HG02588 (cell line): Measurements from ENCODE around the gene EVX2.

Source experiments
- ATAC-seq: cut with Tn5 transposase; IDR thresholded peaks from one replicate; pipeline ENCODE4 v1.9.1; 2021; ENCODE audit warnings: mild to moderate bottlenecking, moderate library complexity; ENCODE audit not compliant: unreplicated experiment

Gene EVX2

DNA sequence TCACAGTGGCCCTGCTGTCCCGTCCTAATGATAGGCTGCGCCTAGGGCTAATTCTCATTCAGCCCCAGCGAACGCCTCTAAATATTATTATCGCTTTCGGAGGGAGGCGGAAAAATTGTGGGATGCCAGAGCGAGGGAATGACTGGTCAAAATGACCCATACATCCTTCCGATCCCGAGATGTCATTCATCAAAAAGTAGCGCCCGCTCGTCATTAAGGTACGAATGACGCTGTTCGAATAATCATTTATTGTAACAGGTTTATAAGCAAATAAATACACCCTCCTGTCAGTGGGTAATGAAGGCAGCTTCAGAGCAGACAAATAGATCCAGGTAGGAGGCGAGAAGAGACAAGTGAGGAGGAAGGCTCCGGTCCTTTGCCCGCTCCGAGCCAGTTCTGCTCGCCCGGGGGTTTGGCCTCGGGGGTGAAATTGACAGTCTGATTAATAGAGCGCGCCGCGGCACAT lies at the start of gene EVX2:
Gene EVX2, minus strand, starts transcription at position 167 of the 466 bp plus-strand sequence. CDS start 186 bp downstream, outside the sequence.
- ATAC-seq = no peak

DNA sequence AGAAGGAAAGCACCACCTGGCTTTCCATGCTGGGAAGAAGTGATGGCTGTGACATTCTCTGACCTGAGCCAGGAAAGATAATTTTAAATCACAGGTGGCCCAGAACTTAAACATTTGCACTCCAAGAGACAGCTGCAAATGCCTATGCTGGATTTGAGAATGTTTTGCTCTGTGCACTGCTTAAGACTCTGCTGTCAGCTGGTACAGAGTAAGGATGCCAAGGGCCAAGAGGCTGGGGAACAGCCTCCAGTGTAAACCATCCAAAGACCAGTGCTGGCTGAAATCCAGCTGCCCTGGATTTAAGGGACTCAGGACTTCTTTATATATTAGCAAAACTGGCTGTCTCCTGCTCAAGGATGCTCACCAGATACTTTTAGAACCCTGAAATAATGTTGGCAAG lies 49.6 kb upstream of the EVX2 start:
- ATAC-seq = no peak

DNA sequence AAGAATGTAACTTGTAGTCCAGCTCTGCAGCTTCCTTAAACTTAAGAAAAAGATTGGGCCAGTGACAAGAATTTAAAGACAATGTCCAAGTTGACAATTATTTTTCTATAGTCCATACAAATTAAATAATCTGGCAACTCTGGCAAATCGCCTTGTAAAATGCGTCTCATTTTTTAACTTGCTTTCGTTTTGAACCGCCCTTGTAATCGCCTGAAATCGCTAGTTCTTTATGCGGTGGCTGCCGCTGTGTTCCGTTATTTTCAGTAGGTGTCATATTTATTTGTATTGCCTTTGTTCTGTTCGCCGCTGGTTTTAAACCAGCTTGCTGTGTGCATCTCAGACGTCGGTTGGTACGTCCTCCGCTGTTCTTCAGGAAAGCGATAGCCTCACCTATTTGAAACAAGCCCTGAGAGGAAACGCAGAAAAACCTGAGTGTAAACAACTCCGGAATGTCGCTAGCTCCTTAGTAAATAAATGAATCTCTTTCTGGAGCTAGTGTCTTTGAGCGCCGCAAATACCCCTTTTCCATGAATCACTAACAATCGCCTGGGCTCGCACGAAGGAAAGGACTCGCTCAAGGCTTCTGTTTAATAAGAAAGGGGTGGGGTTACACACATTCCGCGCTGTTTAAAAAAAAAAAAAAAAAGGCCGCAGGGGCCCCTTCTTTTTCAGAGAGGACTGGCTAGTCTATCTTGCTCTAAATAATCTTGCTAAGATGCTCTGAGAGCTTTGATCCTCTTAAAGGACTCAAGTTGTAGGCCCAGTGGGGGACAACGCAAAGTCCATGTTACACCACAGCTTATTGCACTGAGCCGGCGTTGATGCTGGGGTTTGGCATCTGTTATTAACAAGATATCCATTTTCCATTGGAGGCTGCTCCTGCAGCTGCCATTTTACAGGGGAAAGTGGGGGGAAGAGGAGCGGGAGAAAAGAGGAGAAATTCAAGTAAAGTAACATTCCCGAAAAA lies 48.7 kb upstream of the EVX2 start:
- no peak for ATAC-seq

DNA sequence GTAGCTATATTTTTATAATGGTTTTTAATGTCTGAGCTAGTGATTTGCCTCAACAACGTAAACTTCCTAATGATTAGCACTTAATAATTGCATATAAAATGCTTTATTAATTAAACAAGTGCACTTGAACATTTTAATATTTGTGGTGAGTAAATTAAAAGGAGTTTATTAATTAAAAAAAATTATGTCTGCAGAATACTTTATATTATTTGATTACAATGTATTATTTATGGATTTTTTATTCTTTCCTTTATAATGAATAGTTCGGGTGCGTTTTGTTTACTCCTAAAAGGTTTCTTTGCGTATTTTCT lies 48.0 kb upstream of the EVX2 start:
- ATAC-seq = no peak

DNA sequence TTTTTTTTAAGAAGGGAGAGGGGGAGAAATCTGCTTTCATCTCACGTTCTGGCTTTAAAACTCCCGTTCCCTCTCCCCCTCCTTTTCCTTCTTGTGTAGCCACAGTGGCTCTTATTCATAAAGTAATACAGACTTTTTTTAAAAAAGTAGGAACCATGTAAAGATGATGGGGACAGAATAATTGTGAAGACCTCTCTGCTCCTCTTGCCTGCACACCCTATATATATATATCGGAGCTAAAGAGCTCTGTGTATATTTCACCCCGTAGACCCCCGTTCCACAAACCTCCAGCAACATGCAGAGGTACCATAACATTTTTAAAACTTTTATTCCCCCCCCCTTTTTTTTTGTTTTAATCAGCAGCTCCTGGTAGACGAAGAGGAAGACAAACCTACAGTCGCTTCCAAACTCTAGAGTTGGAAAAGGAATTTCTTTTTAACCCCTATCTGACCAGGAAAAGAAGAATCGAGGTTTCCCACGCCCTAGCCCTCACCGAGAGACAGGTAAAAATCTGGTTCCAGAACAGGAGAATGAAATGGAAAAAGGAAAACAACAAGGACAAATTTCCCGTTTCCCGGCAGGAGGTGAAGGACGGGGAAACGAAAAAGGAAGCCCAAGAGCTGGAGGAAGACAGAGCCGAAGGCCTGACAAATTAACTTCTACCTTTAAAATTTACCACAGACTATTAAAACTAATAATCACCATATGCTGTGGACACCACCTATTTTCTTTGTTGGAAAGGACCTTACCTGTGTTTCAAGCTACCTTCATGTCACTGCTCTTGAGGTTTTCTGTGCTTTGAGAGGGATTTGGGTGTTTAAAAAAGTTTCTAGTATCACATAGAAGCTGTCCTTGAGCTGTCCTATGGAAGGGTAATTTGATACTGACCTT lies 47.4 kb upstream of the EVX2 start:
- ATAC-seq = no peak

DNA sequence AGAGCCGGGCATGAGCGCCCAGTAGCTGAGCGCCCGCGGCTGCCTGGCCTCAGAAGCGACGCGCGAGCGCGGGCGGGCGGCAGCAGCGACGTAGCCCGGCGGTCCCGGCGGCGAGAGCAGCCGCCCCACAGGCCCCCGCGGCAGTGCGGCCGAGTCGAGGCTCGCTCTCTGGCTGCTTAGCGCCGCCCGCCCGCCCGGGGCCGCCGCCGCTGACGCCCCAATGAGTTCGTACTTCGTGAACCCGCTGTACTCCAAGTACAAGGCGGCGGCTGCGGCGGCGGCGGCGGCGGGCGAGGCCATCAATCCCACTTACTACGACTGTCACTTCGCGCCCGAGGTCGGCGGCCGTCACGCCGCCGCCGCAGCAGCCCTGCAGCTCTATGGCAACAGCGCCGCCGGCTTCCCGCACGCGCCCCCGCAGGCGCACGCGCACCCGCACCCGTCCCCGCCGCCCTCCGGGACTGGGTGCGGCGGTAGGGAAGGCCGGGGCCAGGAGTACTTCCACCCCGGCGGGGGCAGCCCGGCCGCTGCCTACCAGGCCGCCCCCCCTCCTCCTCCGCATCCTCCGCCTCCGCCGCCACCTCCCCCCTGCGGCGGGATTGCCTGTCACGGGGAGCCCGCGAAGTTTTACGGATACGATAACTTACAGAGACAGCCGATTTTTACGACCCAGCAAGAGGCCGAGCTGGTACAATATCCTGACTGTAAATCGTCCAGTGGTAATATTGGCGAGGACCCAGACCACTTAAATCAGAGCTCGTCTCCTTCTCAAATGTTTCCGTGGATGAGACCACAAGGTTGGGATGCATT lies 46.6 kb upstream of the EVX2 start:
- no peak for ATAC-seq

DNA sequence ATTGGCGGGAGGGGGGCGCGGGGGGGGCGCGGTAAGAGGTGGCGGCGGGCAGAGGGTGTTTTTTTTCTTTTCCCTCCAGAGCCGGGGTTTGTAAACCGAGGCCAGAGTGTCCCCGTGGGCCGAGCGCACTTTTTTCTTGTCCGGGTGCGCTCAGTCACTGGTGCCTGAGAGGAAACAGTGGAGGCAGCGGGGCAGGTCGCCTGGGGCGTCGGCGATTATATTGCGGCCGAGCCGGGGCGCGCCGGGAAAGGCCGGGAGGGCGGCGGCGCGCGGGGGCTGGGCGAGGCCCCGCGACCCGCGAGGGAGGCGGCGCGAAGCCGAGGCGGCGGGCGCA lies 46.0 kb upstream of the EVX2 start:
- ATAC-seq = no peak

DNA sequence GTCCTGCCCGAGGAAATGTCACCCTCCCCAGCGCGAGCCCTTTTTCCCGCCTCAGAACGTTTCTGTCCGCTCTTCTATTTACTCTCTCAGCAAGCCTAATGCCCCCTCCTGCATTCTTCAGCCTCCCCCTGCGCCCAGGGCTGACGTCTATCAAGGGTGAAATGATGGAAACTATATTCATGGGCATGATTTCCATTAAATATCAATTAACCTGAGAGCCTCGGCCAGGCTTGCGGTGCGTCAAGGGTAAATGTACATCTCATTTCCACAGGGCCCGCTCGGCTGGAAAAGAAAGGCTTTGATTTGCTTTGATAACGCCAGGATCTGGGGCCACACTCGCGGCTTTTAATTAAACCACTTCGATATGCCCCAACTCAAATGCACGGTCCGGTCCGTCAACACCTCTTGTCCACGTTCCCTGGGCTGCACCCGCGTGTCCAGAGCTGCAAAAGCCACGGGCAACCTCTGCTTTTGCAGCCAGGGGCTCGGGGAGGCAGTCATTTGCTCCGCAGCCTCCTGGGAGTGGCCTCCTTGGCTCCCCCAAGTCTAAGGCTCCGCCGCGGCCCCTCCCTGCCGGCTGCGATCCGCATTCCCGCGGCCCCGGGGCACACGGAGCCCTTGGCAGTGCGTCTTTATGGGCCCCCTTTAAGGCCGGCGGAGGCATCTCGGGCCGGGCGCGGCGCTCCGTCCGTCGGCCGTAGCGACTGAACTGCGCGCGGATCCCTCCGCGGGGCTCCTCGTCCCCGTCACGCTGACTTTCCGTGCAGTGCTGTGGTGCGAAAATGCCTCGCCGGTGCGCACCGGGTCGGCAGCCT lies 45.4 kb upstream of the EVX2 start, which contains the start of gene HOXD8:
Gene HOXD8, plus strand, starts transcription at position 724 of the 815 bp plus-strand sequence. CDS start 662 bp downstream, outside the sequence.
- no peak for ATAC-seq

DNA sequence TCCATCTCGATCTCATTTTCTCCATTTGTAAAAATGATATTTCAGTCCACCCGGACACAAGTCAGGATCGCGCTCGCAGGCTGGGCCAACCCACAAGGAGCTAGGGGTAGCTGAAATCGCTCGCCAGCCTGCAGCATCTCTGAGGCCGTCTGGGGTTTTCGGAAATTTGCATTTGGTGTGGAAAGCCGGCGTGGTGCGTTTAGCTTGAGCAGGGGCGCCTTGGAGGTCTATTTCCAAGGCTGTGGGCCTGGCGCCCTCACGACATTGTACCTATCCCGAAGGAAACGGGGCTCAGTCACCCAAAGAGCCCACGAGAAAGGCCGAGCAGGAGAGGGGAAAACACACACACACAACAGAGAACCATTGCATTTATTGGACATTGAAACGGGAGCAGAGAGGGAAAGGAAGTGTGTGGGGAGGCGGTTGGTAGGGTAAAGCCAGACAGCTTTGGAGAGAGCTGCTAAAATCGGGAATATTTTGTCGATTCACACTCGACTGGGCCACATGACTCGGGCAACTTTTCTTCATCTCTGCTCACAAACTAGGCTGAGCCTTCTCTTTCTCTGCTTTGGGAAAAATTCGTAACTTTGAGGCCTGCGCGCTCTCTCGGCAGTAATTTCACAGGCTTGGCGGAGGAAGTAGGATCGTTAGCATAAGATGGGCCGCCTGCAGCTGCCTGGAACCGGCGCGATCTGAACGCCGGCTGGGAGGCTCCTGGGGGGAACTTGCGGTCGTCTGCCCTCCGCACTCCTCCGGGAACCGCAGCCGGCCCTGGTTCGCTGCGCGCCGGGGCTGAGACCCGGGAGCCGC lies 44.6 kb upstream of the EVX2 start:
- no peak for ATAC-seq

DNA sequence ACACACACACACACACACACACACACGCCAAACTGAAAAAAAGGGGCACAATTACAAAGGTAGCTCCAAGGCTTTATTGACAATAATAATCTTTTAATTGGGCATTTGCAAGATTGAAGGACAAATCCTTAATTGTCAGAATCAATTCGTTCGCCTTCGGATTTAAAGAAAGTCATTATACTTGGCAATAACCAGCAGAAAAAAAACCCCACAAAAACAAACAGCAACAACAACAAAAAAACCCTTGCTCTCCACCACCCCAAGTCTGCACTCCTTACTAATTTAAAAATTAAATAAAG lies 44.0 kb upstream of the EVX2 start:
- no peak for ATAC-seq

DNA sequence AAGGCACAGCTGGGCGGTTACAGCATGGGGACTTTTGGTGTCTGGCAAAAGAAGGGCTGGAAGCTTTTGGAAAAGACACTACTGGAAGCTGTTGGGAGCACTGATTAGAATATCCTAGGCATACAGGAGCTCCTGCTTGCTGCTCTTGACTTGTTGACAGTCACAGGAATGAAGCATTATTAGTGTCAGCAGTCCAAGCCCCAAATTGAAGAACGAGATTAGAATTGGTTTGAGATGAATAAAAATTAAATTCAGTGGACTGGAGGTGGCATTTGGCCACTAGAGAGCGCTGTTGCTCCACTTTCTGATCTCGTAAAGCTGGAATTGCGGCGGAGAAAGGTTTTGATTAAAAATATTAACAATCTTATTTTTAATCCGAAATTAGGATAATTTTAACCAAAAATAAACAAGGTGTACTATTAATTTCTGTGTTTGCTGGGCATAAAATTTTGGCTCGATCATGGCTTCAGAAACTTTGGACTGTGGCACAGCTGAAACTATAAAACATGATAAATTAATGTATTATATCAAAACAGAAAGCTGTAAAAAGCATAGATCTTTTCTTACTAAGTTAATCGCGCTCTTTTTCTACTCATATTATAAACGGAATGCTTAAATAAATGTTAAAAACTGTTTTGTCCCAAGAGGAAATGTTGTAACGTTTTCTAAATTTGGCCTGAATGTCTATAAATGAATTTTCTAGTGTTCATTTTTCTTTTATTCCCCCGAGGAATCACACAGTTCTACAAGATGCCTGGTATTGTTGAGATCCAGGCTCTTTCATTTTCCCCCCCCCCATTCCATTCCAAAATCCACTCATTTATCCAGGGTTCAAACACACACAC lies 43.4 kb upstream of the EVX2 start:
- no peak for ATAC-seq

DNA sequence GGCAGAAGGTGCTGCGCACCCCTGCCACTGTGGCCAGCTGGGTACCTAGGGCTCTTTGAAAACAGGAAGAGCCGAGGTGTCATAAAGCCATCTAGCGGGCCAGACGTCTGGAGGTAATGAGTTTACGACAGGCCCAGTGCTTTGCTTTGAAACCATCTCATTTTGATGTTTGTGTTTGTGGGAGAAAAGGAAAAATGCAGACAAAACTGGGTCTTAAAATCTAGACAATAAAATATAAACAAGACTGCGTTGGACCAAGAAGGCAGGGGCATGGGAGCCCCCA lies 42.0 kb upstream of the EVX2 start:
- ATAC-seq = no peak

DNA sequence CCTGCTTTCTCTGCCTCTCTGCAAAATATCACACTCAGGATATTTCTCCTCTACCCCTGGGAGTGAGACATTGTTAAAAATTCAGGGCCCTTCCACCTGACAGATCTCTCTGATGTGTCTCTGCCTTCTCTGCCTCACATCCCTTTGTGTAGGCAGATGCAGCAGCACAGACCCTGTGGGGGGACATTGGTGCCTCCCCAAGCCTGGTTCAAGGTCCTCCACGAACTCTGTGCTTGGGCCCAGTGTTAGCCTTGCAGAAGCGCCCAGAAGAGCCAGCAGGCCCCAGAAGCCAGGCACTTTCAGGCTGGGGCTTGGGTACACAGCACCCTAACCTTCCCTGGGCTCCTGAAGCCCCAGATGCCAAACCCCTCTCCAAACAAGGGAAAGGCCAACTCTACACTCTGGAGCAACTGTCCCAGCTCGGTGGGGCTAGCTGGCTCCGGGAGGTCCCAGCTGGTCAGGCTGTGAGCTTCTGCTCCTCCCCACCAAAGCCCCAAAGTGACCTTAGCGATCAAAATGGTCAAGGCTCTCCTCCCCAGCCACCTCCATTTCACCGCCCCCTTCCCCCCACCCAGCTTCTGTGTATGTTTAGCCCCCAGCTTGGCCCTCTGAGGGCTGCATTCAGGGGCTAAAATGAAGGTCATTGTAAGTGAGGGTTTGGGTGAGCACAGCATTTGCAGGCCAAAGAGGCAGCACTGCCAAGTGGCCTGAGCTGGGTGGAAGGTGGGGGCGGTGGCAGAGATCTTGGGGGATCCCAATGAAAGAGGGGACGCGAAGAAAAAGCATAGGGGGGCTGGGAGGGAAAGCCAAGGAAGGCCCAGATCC lies 41.4 kb upstream of the EVX2 start:
- no peak for ATAC-seq

DNA sequence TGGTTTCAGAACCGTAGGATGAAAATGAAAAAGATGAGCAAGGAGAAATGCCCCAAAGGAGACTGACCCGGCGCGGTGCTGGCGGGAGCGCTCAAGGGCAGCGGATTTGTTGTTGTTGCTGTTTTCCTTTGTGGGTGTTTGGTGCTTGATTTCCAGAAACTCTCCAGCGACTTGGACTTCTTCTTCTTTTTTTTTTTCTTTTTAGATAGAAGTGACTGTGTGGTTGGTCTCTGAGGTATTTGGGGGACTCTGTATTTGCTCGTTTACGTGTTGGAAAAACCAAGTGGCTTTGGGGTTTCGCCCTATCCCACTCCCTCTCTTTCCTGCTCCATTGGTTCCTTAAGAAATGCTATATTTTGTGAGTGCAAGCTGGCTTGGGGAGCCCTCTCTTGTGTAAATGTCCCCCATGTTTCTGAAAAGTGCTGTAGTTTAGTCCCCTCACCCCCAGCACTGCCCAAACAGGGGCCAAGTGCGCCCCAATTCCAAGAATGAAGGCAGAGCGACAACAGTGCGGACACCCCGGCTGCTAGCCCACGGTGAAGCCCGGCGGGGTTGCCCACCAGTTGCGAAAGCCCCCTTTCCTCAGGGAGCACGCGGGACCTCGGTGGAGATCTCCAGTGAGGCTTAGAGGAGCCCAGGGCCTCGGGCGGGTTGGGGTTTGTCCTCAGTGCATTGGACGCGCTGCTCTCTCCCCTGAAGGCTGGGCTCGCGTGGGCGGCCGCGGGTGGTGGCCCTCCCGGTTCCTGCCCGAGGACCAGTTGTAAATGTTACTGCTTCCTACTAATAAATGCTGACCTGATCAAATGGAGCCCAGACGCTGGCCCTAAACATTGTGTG lies 40.6 kb upstream of the EVX2 start:
- no peak for ATAC-seq

DNA sequence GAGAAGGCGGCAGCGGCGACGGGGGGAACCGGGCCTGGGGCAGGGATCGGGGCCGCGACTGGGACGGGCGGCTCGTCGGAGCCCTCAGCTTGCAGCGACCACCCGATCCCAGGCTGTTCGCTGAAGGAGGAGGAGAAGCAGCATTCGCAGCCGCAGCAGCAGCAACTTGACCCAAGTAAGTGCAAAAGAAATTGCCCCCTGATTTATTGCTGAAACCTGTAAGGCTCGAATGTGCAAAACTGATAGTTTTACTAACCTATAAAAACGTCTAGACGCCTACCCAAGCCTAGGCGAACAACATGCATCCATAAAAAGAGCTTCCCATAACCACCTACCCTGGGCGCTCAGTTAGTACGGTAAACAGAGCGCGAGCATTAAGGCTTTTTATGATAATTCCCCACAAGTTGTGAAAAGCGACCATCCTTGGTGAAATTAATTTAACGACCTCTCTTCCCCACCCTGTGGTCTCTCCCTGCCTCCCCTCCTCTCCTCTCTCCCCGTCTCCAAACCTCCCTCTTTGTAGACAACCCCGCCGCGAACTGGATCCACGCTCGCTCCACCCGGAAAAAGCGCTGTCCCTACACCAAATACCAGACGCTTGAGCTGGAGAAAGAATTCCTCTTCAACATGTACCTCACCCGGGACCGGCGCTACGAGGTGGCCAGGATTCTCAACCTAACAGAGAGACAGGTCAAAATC lies 39.8 kb upstream of the EVX2 start:
- no peak for ATAC-seq

DNA sequence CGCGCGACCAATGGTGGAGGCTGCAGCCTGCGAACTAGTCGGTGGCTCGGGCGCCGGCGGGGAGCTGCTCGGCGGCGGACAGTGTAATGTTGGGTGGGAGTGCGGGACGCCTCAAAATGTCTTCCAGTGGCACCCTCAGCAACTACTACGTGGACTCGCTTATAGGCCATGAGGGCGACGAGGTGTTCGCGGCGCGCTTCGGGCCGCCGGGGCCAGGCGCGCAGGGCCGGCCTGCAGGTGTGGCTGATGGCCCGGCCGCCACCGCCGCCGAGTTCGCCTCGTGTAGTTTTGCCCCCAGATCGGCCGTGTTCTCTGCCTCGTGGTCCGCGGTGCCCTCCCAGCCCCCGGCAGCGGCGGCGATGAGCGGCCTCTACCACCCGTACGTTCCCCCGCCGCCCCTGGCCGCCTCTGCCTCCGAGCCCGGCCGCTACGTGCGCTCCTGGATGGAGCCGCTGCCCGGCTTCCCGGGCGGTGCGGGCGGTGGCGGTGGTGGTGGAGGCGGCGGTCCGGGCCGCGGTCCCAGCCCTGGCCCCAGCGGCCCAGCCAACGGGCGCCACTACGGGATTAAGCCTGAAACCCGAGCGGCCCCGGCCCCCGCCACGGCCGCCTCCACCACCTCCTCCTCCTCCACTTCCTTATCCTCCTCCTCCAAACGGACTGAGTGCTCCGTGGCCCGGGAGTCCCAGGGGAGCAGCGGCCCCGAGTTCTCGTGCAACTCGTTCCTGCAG lies 39.1 kb upstream of the EVX2 start, which contains the start of gene HOXD9:
Gene HOXD9, plus strand, starts transcription at position 37 of the 728 bp plus-strand sequence. Its CDS starts 50 bp downstream, at position 87.
- no peak for ATAC-seq
